Common myeloid progenitor, CD34-positive (primary cell): ENCODE results near the gene ADAM12.

ENCODE experiments used
- CTCF ChIA-PET: fragments of 350-600 bp; sonication (Branson Sonifier 250); formaldehyde crosslinking; loops from one replicate; lab custom pipeline; 2021; ENCODE audit warnings: antibody characterized with exemption; lab: Charles Lee
- POLR2A ChIA-PET: fragments of 350-600 bp; sonication (Branson Sonifier 250); formaldehyde crosslinking; loops from one replicate; lab custom pipeline; 2021; ENCODE audit warnings: antibody characterized with exemption; lab: Charles Lee
- DNase-seq, 3 donors: peaks; one replicate each; pipeline versions ENCODE4 v3.0.0 to v3.0.0-alpha.2; 2013
- H3K27ac ChIP-seq, 2 experiments: 1 replicate in 1 of 2; 2 replicates in 1 of 2; pipeline ENCODE4 v1.7.0; 2013; ENCODE audit warnings: inconsistent platforms in 2 of 2, low read length in 2 of 2, mild to moderate bottlenecking in 2 of 2, low read depth in 1 of 2, moderate library complexity in 1 of 2; ENCODE audit not compliant: severe bottlenecking in 2 of 2, insufficient read depth in 1 of 2, poor library complexity in 1 of 2
- H3K27me3 ChIP-seq, 5 experiments: replicated peaks in 2 of 5; 1 replicate in 3 of 5; 2 replicates in 2 of 5; pipeline versions ENCODE4 v1.6.1 to v1.7.0; 2013; ENCODE audit warnings: low read length in 4 of 5, mild to moderate bottlenecking in 2 of 5, moderate library complexity in 2 of 5, inconsistent platforms in 1 of 5; ENCODE audit not compliant: insufficient read depth in 5 of 5, control insufficient read depth in 4 of 5
- H3K36me3 ChIP-seq, 4 experiments: 1 replicate in 2 of 4; 2 replicates in 2 of 4; pipeline versions ENCODE4 v1.6.1 to v1.7.0; 2013; ENCODE audit warnings: low read length in 3 of 4, control low read depth in 1 of 4, mild to moderate bottlenecking in 1 of 4; ENCODE audit not compliant: control insufficient read depth in 4 of 4, insufficient read depth in 4 of 4
- H3K4me1 ChIP-seq, 4 experiments: 1 replicate in 3 of 4; 2 replicates in 1 of 4; pipeline versions ENCODE4 v1.6.1 to v1.7.1; 2013; ENCODE audit warnings: low read length in 3 of 4, mild to moderate bottlenecking in 3 of 4, control low read depth in 1 of 4, inconsistent platforms in 1 of 4, moderate library complexity in 1 of 4; ENCODE audit not compliant: control insufficient read depth in 4 of 4, insufficient read depth in 4 of 4; ENCODE audit errors: control extremely low read depth in 1 of 4
- H3K4me3 ChIP-seq, 7 experiments: 1 replicate in 4 of 7; 2 replicates in 3 of 7; pipeline versions ENCODE4 v1.5.1 to v1.7.0; 2013; ENCODE audit warnings: mild to moderate bottlenecking in 7 of 7, low read length in 6 of 7, moderate library complexity in 6 of 7, inconsistent platforms in 2 of 7, low read depth in 2 of 7, control low read depth in 1 of 7; ENCODE audit not compliant: insufficient read depth in 4 of 7, control insufficient read depth in 1 of 7; ENCODE audit errors: extremely low read depth in 1 of 7
- H3K9me3 ChIP-seq, 5 experiments: 1 replicate in 4 of 5; 2 replicates in 1 of 5; pipeline versions ENCODE4 v1.6.1 to v1.7.1; 2013; ENCODE audit warnings: low read length in 4 of 5, mild to moderate bottlenecking in 2 of 5, inconsistent platforms in 1 of 5, low read depth in 1 of 5, moderate library complexity in 1 of 5; ENCODE audit not compliant: control insufficient read depth in 4 of 5, insufficient read depth in 2 of 5; ENCODE audit errors: control extremely low read depth in 1 of 5
- WGBS: methylation state at CpG from one replicate; pipeline ENCODE4 v1.1.5; 2013; ENCODE audit not compliant: insufficient coverage; 5-methylcytosine and 5-hydroxymethylcytosine counted together

The ADAM12 gene

GRCh38 chr10:126239844-126240243 is 148.4 kb downstream of the ADAM12 start:
- no peak for DNase-seq
- Histone ChIP-seq H3K36me3 (no peaks in the 10 kb centered on the region), H3K9me3 (peaks cover 0 to 4% (median 0%) of the 10 kb centered on the region in 5 experiments), H3K27me3 (peaks cover 0 to 1% (median 0%) of the 10 kb centered on the region in 5 experiments), H3K4me1 (no peaks in the 10 kb centered on the region), H3K4me3 (no peak overlapping the region), H3K27ac (no peak overlapping the region)
- POLR2A ChIA-PET: no interaction called here
- CTCF ChIA-PET: interaction anchor here (0.7 kb wide), 1 partner anchor 292 kb away, joined by 3 read pairs; no protein-coding TSS in a partner anchor
- 94% methylated on average over 7 of the region's 8 CpGs for WGBS

- ChIA-PET CTCF (no interaction called here), POLR2A (no interaction called here)
- WGBS: 93% methylated on average over 11 of the region's 12 CpGs
- Histone ChIP-seq H3K4me3 (no peak overlapping the region), H3K27ac (no peak overlapping the region), H3K4me1 (no peaks in the 10 kb centered on the region), H3K36me3 (no peaks in the 10 kb centered on the region), H3K9me3 (peaks cover 0 to 4% (median 0%) of the 10 kb centered on the region in 5 experiments), H3K27me3 (peaks cover 0 to 1% (median 0%) of the 10 kb centered on the region in 5 experiments)
- DNase-seq: peak in 1 of 3 donors; percentile 0
Observed at GRCh38 chr10:126235979-126236851, 152.1 kb downstream of the ADAM12 start.

GRCh38 chr10:126235091-126235978 is 152.9 kb downstream of the ADAM12 start:
- no peaks in the 10 kb centered on the region for H3K27me3 ChIP-seq
- ChIA-PET CTCF (no interaction called here), POLR2A (no interaction called here)
- H3K4me3 ChIP-seq: no peak overlapping the region
- no peak overlapping the region for H3K27ac ChIP-seq
- 97% methylated on average over 22 of the region's 25 CpGs for WGBS
- peaks cover 0 to 4% (median 0%) of the 10 kb centered on the region in 5 experiments for H3K9me3 ChIP-seq
- H3K36me3 ChIP-seq: no peaks in the 10 kb centered on the region
- DNase-seq: no peak
- no peaks in the 10 kb centered on the region for H3K4me1 ChIP-seq

GRCh38 chr10:126234630-126235029 is 153.6 kb downstream of the ADAM12 start:
- ChIA-PET POLR2A (no interaction called here), CTCF (no interaction called here)
- H3K27ac ChIP-seq: no peak overlapping the region
- no peaks in the 10 kb centered on the region for H3K36me3 ChIP-seq
- no peak overlapping the region for H3K4me3 ChIP-seq
- H3K27me3 ChIP-seq: no peaks in the 10 kb centered on the region
- no peak for DNase-seq
- 97% methylated on average over 5 of the region's 5 CpGs for WGBS
- peaks cover 0 to 4% (median 0%) of the 10 kb centered on the region in 5 experiments for H3K9me3 ChIP-seq
- H3K4me1 ChIP-seq: no peaks in the 10 kb centered on the region

- H3K27ac ChIP-seq: no peak overlapping the region
- no peak for DNase-seq
- no peaks in the 10 kb centered on the region for H3K36me3 ChIP-seq
- ChIA-PET CTCF (no interaction called here), POLR2A (no interaction called here)
- H3K4me3 ChIP-seq: no peak overlapping the region
- peaks cover 0 to 4% (median 0%) of the 10 kb centered on the region in 5 experiments for H3K9me3 ChIP-seq
- H3K27me3 ChIP-seq: no peaks in the 10 kb centered on the region
- WGBS: 98% methylated on average over 7 of the region's 15 CpGs
- peaks cover 0 to 3% (median 0%) of the 10 kb centered on the region in 4 experiments for H3K4me1 ChIP-seq
Observed at GRCh38 chr10:126233182-126234148, 154.8 kb downstream of the ADAM12 start.

GRCh38 chr10:126230587-126230986 is 157.7 kb downstream of the ADAM12 start:
- no peak overlapping the region for H3K4me3 ChIP-seq
- no peak overlapping the region for H3K27ac ChIP-seq
- H3K36me3 ChIP-seq: no peaks in the 10 kb centered on the region
- ChIA-PET CTCF (interaction anchor here (0.7 kb wide), 1 partner anchor 143 kb away, joined by 3 read pairs; no protein-coding TSS in a partner anchor), POLR2A (no interaction called here)
- no peak for DNase-seq
- no CpG with 5 or more reads among the region's 2 CpGs for WGBS
- no peaks in the 10 kb centered on the region for H3K9me3 ChIP-seq
- no peaks in the 10 kb centered on the region for H3K27me3 ChIP-seq
- H3K4me1 ChIP-seq: peaks cover 0 to 3% (median 0%) of the 10 kb centered on the region in 4 experiments
